Right cardiac atrium (tissue), 5 donors: ENCODE data around the gene FLNA. TPM values are rescaled to one million over a fixed set of nuclear protein-coding genes. Genes with fewer than 3 reads are reported as not detected.

ENCODE experiments used
- ATAC-seq, 2 donors: fragments of 200-7000 bp; cut with Tn5 transposase; one replicate each; pipeline versions ENCODE4 v1.8.0 to v1.9.1; 2020; ENCODE audit warnings: moderate library complexity in 2 of 2, mild to moderate bottlenecking in 1 of 2
- DNase-seq, 3 donors: peaks; one replicate each; pipeline ENCODE4 v3.0.0-alpha.2; 2020
- H3K27ac ChIP-seq: one replicate; pipeline ENCODE4 v1.5.1; 2013; ENCODE audit warnings: mild to moderate bottlenecking, low read length, control low read depth, moderate library complexity
- H3K27me3 ChIP-seq: one replicate; pipeline ENCODE4 v1.6.1; 2013; ENCODE audit not compliant: control insufficient read depth, insufficient read depth
- H3K4me1 ChIP-seq: one replicate; pipeline ENCODE4 v1.6.1; 2013; ENCODE audit warnings: low read length; ENCODE audit not compliant: control insufficient read depth, insufficient read depth
- H3K4me3 ChIP-seq: one replicate; pipeline ENCODE4 v1.5.1; 2013; ENCODE audit warnings: low read length, control low read depth
- H3K9me3 ChIP-seq: one replicate; pipeline ENCODE4 v1.6.1; 2013; ENCODE audit warnings: low read length; ENCODE audit not compliant: control insufficient read depth
- WGBS: extraction: QIAGEN DNeasy Blood & Tissue Kit; methylation state at CpG from one replicate; pipeline ENCODE4 v1.1.7; 2013; 5-methylcytosine and 5-hydroxymethylcytosine counted together
- intact Hi-C, 4 donors: fragments of 100-400 bp; cut with DNase I; formaldehyde crosslinking; loops; one replicate each; pipeline versions ENCODE4 v1.11.0 to v1.14.0; 2022 to 2023
- long read RNA-seq, 4 donors: library from polyadenylated mRNA; unstranded; transcript quantifications; one replicate each; pipeline ENCODE4 v2.0.0, GENCODE V29; 2020 to 2021
- polyA plus RNA-seq: library from polyadenylated mRNA; stranded (reverse); fragments of 200-250 nt; gene quantifications from one replicate; pipeline ENCODE4 v1.2.3, GENCODE V29; 2013
- total RNA-seq, 4 donors: library from RNA; stranded (reverse); fragmentation: NEBNext Ultra II Directional; extraction: Animal tissue kit (Norgen Biotek cat#: 25700); gene quantifications; one replicate each; pipeline ENCODE4 v1.2.1, GENCODE V29; 2021
- donor health status: healthy with polysubstance abuse.
- donor health status: DM: no; HTN: yes; CAD: no.
- donor health status: DM: no; HTN: no; CAD: no.
- donor health status: DM: no; HTN: yes; CAD: no; lungs with severe emphysema.
- donor health status: DM: yes; HTN: yes; CAD: no.

FLNA gene, protein sequence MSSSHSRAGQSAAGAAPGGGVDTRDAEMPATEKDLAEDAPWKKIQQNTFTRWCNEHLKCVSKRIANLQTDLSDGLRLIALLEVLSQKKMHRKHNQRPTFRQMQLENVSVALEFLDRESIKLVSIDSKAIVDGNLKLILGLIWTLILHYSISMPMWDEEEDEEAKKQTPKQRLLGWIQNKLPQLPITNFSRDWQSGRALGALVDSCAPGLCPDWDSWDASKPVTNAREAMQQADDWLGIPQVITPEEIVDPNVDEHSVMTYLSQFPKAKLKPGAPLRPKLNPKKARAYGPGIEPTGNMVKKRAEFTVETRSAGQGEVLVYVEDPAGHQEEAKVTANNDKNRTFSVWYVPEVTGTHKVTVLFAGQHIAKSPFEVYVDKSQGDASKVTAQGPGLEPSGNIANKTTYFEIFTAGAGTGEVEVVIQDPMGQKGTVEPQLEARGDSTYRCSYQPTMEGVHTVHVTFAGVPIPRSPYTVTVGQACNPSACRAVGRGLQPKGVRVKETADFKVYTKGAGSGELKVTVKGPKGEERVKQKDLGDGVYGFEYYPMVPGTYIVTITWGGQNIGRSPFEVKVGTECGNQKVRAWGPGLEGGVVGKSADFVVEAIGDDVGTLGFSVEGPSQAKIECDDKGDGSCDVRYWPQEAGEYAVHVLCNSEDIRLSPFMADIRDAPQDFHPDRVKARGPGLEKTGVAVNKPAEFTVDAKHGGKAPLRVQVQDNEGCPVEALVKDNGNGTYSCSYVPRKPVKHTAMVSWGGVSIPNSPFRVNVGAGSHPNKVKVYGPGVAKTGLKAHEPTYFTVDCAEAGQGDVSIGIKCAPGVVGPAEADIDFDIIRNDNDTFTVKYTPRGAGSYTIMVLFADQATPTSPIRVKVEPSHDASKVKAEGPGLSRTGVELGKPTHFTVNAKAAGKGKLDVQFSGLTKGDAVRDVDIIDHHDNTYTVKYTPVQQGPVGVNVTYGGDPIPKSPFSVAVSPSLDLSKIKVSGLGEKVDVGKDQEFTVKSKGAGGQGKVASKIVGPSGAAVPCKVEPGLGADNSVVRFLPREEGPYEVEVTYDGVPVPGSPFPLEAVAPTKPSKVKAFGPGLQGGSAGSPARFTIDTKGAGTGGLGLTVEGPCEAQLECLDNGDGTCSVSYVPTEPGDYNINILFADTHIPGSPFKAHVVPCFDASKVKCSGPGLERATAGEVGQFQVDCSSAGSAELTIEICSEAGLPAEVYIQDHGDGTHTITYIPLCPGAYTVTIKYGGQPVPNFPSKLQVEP (N-terminal part only)
- total RNA-seq = 100 to 1,000 TPM; 262 to 363 (median 298) TPM
- 271 TPM for polyA plus RNA-seq
- long read RNA-seq, donor 1, full-length matches to known transcripts = 16 of 472 reads
- long read RNA-seq, donor 1, partial matches to known transcripts = 419 of 472 reads
- long read RNA-seq, donor 1, other reads (novel, unspliced or antisense) = 37 of 472 reads
- long read RNA-seq, donor 2, full-length matches to known transcripts = 6 of 214 reads
- long read RNA-seq, donor 2, partial matches to known transcripts = 168 of 214 reads
- long read RNA-seq, donor 2, other reads (novel, unspliced or antisense) = 40 of 214 reads
- long read RNA-seq, donor 3, full-length matches to known transcripts = 17 of 820 reads
- long read RNA-seq, donor 3, partial matches to known transcripts = 646 of 820 reads
- long read RNA-seq, donor 3, other reads (novel, unspliced or antisense) = 157 of 820 reads
- long read RNA-seq, donor 4, full-length matches to known transcripts = 21 of 274 reads
- long read RNA-seq, donor 4, partial matches to known transcripts = 204 of 274 reads
- long read RNA-seq, donor 4, other reads (novel, unspliced or antisense) = 49 of 274 reads

DNA sequence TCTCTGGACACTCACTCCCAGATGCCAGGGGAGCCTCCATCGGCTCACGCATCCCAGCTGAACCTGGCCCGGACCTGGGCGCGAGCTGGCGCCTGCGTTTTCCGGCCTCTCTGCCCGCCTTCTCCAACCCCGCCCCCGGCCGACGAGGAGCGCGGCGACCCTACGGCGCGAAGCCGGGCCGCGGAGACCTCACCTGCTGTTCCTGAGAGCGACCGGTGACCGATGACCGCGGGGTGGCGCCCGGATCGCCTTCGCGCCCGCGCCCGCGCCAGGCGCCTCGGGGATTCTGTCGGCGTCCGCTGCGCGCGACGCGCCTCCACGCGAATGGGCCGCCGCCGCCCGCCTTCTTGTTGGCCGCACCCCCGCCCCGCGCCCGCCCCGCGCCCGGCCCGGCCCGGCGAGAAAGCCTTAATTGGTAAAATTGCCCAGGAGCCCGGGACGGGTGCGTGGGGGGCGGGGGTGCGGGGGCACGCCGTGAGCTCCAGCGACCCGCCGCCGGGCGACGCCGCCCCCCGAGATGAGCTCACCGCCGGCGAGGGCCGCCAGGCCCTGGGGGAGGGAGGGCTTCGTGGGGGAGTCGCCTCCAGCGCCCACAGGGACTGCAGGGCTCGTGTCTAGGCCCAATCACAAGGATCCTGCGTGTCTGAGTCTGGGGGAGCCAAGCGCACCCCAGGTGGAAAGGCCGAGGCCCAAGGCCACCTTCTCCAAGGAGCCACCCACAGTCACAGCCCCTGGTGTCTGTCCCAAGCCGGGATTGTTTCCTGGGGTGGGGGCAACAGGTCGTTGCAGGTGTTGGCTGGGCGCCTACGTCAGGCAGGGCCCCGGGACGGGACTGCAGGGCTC is at the start of gene FLNA:
TSS of gene FLNA (minus strand) at position 322 of the 843 bp plus-strand sequence. CDS start 3,389 bp downstream, outside the sequence.
- Histone ChIP-seq H3K4me3 (peak within 1 kb of the TSS; percentile 23), H3K27ac (peak within 1 kb of the TSS; percentile 61), H3K9me3 (no peaks in the 10 kb centered on the region), H3K27me3 (no peaks in the 10 kb centered on the region), H3K4me1 (no peaks in the 10 kb centered on the region)
- WGBS = 5% methylated on average over 95 of the region's 95 CpGs
- DNase-seq = peak in 2 of 3 donors; percentile 82
- intact Hi-C loops = no loop called here
- no peak for ATAC-seq

DNA sequence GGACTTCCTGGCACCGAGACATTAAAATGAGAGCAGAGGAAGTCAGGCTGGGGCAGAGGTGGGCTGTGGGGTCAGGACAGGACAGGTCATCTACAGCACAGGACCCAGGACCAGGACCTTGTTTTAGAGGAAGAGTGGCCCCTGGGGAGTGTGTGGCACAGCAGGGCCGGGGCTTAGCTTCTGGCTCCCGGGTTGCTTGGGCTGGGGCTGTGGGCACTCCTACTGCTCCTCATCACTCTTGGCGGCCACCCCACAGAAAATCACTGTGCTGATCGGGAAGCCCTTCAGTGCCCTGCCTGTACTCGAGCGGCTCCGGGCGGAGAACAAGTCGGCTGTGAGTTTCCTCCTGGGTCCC is 45.9 kb upstream of the FLNA start:
- peak overlapping the region; percentile 85 for H3K27ac ChIP-seq
- ATAC-seq = peak; percentile 30 to 46
- no peaks in the 10 kb centered on the region for H3K4me1 ChIP-seq
- H3K27me3 ChIP-seq = no peaks in the 10 kb centered on the region
- no peaks in the 10 kb centered on the region for H3K9me3 ChIP-seq
- intact Hi-C loops = no loop called here
- 54% methylated on average over 10 of the region's 10 CpGs for WGBS
- H3K4me3 ChIP-seq = no peak overlapping the region
- DNase-seq = no peak

DNA sequence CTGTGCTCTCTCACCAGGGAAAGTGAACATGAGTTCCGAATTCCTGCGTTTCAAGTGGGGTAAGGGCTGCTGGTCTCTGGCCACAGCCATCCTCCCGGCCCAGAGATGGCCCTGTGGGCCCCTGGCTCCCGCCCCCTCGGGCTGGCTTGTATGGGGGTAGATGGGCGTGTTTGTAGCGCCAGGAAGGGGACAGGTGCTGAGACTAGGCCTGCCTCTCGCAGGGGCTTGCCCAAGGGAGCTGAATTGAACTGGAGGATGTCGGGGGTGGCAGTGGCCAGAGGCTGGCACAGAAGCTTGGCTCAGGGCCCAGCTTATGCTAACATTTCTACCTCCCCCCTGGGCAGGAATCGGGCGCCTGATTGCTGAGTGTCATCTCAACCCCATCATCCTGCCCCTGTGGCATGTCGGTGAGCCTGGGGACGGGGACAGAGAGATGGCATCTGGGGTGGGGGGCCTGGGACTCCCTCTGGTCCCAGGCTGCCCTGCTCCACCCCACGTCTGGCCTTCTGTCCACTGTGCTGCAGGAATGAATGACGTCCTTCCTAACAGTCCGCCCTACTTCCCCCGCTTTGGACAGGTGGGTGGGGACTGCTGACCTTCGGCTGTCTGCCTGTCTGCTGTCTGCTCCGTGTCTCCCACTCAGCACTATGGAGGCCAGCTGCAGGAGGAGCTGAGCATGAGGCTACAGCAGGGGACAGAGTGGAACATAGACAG is 45.4 kb upstream of the FLNA start:
- Histone ChIP-seq H3K27ac (peak overlapping the region; percentile 85), H3K27me3 (no peaks in the 10 kb centered on the region), H3K4me1 (no peaks in the 10 kb centered on the region), H3K9me3 (no peaks in the 10 kb centered on the region), H3K4me3 (no peak overlapping the region)
- peak; percentile 86 to 90 for ATAC-seq
- intact Hi-C loops = no loop called here
- WGBS = 52% methylated on average over 19 of the region's 19 CpGs
- peak in 1 of 3 donors; percentile 41 for DNase-seq

DNA sequence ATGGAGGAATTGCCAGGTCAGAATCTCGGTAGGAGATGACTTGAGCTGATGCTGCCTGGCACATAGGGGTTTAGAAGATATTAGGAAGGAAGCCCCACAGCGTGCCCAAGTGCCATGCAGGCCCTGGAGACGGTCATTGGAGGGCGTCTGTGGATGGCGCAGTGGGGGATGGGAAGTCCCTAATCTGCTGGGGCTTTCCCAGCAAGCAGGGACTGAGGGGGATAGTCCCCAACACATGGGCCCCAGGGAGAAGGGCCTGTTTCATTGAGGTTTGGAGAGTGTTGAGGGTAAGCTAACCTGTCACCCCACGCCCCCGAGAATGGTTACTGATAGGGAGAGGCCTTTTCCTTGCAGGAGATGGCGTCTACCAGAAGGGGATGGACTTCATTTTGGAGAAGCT is 44.8 kb upstream of the FLNA start:
- ATAC-seq (no peak), DNase-seq (no peak)
- no peaks in the 10 kb centered on the region for H3K4me1 ChIP-seq
- no peak overlapping the region for H3K4me3 ChIP-seq
- H3K27ac ChIP-seq = peak overlapping the region; percentile 53
- no peaks in the 10 kb centered on the region for H3K27me3 ChIP-seq
- no peaks in the 10 kb centered on the region for H3K9me3 ChIP-seq
- 85% methylated on average over 8 of the region's 8 CpGs for WGBS
- intact Hi-C loops = no loop called here

DNA sequence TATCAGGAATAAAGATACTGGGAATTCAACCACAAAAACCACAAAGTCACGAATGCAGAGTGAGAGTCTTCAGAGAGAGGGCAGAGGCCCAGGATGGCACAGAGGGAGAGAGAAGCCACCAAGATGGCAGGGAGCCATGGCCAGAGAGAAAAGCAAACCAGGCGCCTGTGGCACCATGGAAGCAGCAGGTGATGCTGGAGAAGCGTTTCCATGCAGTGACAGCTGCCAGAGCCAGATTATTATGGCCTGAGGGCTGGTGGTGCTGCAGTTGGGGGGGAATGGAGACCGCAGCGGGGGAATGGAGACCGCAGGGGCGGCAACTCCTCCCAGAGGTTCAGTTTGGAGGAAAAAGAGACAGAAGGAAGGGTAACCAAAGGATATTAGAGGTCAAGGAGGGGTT is 42.7 kb upstream of the FLNA start:
- no peak overlapping the region for H3K4me3 ChIP-seq
- 79% methylated on average over 7 of the region's 7 CpGs for WGBS
- H3K27ac ChIP-seq = no peak overlapping the region
- ATAC-seq (no peak), DNase-seq (no peak)
- intact Hi-C loops = no loop called here
- H3K9me3 ChIP-seq = no peaks in the 10 kb centered on the region
- no peaks in the 10 kb centered on the region for H3K27me3 ChIP-seq
- no peaks in the 10 kb centered on the region for H3K4me1 ChIP-seq

DNA sequence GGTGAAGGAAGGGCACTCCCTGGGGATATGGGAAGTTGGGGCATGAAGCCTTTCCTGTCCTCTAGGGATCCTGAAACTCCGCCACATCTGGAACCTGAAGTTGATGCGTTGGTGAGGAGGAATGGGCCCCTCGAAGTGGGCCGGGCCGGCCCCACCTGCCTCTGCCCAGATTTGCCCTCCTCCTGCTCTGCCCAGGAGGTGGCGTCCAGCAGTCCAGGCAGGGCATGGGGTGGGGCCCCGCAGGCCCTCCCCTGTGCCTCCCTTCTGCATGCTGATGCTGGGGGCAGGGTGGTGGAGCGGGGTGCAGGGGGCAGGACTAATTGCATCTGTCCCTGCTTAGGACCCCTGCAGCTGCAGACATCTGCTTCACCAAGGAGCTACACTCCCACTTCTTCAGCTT is 38.7 kb upstream of the FLNA start:
- Histone ChIP-seq H3K9me3 (no peaks in the 10 kb centered on the region), H3K27me3 (no peaks in the 10 kb centered on the region), H3K4me1 (no peaks in the 10 kb centered on the region), H3K4me3 (no peak overlapping the region), H3K27ac (peak overlapping the region; percentile 37)
- intact Hi-C loops = no loop called here
- DNase-seq (no peak), ATAC-seq (no peak)
- WGBS = 83% methylated on average over 8 of the region's 8 CpGs

DNA sequence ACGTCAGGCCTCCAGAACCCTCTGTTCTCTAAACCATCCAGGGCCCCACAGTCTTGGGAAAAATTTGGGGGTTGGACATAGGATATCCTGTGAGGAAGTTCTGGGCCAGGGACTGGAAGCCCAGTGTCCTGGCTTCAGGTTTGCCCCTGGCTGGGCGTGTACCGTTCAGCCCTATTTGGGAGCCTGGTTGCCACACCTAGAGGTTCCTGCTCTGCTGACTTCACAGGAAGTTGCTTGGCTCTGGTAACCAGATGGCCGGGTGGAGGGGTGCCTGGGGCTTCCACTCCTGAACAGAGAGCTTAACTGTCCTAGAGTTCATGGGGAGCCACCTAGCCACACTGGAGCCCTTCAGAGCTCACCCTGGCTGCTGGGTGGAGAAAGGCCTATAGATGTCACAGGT is 38.0 kb upstream of the FLNA start:
- peak; percentile 30 to 73 for ATAC-seq
- 29% methylated on average over 4 of the region's 4 CpGs for WGBS
- intact Hi-C loops = no loop called here

DNA sequence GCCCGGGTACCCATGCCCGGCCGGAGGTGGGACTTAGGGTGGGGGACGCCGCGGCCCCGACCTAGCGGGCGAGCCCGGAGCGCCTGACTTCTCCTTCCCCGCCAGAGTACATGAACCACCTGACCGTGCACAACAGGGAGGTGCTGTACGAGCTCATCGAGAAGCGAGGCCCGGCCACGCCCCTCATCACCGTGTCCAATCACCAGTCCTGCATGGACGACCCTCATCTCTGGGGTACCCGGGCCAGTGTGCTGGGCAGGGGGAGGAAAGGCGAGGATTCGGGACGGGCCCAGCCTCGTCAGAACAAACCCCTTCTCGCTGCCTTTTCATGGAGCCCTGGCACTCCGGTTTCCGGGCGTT is 37.5 kb upstream of the FLNA start:
- WGBS = under 1% methylated on average over 29 of the region's 29 CpGs
- intact Hi-C loops = no loop called here

More for the DNA sequence above, 38.0 kb upstream of the FLNA start:
- Histone ChIP-seq H3K4me3 (peak overlapping the region; percentile 70), H3K9me3 (no peaks in the 10 kb centered on the region), H3K27me3 (no peaks in the 10 kb centered on the region), H3K27ac (peak overlapping the region; percentile 85), H3K4me1 (no peaks in the 10 kb centered on the region)
- DNase-seq = peak; percentile 61 to 69 (median 62)

More for the DNA sequence above, 37.5 kb upstream of the FLNA start:
- Histone ChIP-seq H3K27me3 (no peaks in the 10 kb centered on the region), H3K4me1 (no peaks in the 10 kb centered on the region), H3K27ac (peak overlapping the region; percentile 85), H3K9me3 (no peaks in the 10 kb centered on the region), H3K4me3 (peak overlapping the region; percentile 70)
- DNase-seq = peak; percentile 72 to 88 (median 88)
- peak; percentile 75 to 76 for ATAC-seq
